OCI-LY3 (cell line): ENCODE data around the gene MAPK9.

Experiments used
- H2AFZ ChIP-seq: fragments of 200-600, 300-600 bp; shearing (Covaris generic); 2 replicates; pipeline ENCODE4 v1.6.0; 2014; ENCODE audit warnings: antibody characterized with exemption, low read depth, low read length
- H3K27ac ChIP-seq: fragments of 200-600, 300-600 bp; sonication (generic); 2 replicates; pipeline ENCODE4 v1.5.1; 2014; ENCODE audit warnings: mild to moderate bottlenecking, low read length, moderate library complexity, mixed read lengths
- H3K27me3 ChIP-seq: fragments of 200-600, 300-600 bp; sonication (generic); 2 replicates; pipeline ENCODE4 v1.6.1; 2014; ENCODE audit warnings: low read depth, low read length, mixed read lengths
- H3K36me3 ChIP-seq: fragments of 200-600, 300-600 bp; sonication (generic); replicated peaks from 2 replicates; pipeline ENCODE3; 2014; ENCODE audit warnings: low read depth, low read length, mixed read lengths
- H3K4me1 ChIP-seq: fragments of 300-600, 200-600 bp; sonication (generic); 2 replicates; pipeline ENCODE4 v1.6.1; 2014; ENCODE audit warnings: low read length, mixed read lengths
- H3K4me2 ChIP-seq: fragments of 200-600, 300-600 bp; sonication (generic); 2 replicates; pipeline ENCODE4 v1.6.1; 2014; ENCODE audit warnings: low read length, mixed read lengths
- H3K4me3 ChIP-seq: fragments of 300-600, 200-600 bp; sonication (generic); 2 replicates; pipeline ENCODE4 v1.5.1; 2014; ENCODE audit warnings: antibody characterized with exemption, mild to moderate bottlenecking, low read length, moderate library complexity
- H3K79me2 ChIP-seq: fragments of 300-600, 200-600 bp; shearing (Covaris generic); 2 replicates; pipeline ENCODE4 v1.6.1; 2014; ENCODE audit warnings: mild to moderate bottlenecking, low read length, mixed read lengths
- H3K9ac ChIP-seq: fragments of 300-600, 200-600 bp; shearing (Covaris generic); 2 replicates; pipeline ENCODE4 v1.6.0; 2014; ENCODE audit warnings: mild to moderate bottlenecking, low read length, moderate library complexity
- H3K9me3 ChIP-seq: fragments of 200-600, 300-600 bp; shearing (Covaris generic); 2 replicates; pipeline ENCODE4 v1.6.1; 2014; ENCODE audit warnings: low read length, mixed read lengths; ENCODE audit not compliant: insufficient read depth
- H4K20me1 ChIP-seq: fragments of 200-600, 300-600 bp; sonication (generic); 2 replicates; pipeline ENCODE4 v1.6.1; 2016; ENCODE audit warnings: low read length, mixed read lengths; ENCODE audit not compliant: insufficient read depth
- EZH2phosphoT487 ChIP-seq: fragments of 200-600 bp; shearing (Covaris generic); IDR thresholded peaks from 2 replicates; pipeline ENCODE4 v1.6.1; 2018; ENCODE audit warnings: antibody characterized with exemption, mixed run types, low read depth
- TF ChIP-seq, protein P1 (sequence below): fragments of 200-600, 300-600 bp; sonication (generic); IDR thresholded peaks from 2 replicates; pipeline ENCODE4 v1.5.1; 2014; ENCODE audit warnings: antibody characterized with exemption, low read length, low read depth

Gene MAPK9

DNA sequence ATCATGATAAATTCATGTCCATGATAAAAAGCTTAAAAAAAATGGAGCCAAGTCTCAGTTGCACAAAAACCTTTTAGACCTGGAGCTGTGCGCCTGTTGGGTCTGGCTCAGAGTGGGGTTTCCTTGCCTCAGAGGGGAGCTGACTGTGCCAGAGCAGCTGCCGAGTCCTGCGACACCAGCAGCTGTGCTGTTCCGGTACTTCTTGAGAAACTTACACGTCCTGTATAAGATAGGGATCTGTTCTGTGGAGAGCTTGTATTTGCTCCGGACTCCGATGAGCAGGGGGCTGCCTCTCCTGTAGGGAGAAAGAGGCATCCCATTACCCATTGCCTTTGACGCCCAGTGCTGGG lies 32.7 kb upstream of the MAPK9 start:
- no peak for TF ChIP-seq EZH2phosphoT487
- TF ChIP-seq, protein P1, sequence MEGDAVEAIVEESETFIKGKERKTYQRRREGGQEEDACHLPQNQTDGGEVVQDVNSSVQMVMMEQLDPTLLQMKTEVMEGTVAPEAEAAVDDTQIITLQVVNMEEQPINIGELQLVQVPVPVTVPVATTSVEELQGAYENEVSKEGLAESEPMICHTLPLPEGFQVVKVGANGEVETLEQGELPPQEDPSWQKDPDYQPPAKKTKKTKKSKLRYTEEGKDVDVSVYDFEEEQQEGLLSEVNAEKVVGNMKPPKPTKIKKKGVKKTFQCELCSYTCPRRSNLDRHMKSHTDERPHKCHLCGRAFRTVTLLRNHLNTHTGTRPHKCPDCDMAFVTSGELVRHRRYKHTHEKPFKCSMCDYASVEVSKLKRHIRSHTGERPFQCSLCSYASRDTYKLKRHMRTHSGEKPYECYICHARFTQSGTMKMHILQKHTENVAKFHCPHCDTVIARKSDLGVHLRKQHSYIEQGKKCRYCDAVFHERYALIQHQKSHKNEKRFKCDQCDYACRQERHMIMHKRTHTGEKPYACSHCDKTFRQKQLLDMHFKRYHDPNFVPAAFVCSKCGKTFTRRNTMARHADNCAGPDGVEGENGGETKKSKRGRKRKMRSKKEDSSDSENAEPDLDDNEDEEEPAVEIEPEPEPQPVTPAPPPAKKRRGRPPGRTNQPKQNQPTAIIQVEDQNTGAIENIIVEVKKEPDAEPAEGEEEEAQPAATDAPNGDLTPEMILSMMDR: no peak
- H3K9ac ChIP-seq: no peak overlapping the region
- H4K20me1 ChIP-seq: no peaks in the 10 kb centered on the region
- H3K36me3 ChIP-seq: no peaks in the 10 kb centered on the region
- H3K4me2 ChIP-seq: no peak overlapping the region
- no peaks in the 10 kb centered on the region for H3K9me3 ChIP-seq
- H3K79me2 ChIP-seq: no peaks in the 10 kb centered on the region
- no peak overlapping the region for H3K4me3 ChIP-seq
- no peaks in the 10 kb centered on the region for H3K27me3 ChIP-seq
- H3K27ac ChIP-seq: no peak overlapping the region
- H2AFZ ChIP-seq: no peak overlapping the region
- no peaks in the 10 kb centered on the region for H3K4me1 ChIP-seq

DNA sequence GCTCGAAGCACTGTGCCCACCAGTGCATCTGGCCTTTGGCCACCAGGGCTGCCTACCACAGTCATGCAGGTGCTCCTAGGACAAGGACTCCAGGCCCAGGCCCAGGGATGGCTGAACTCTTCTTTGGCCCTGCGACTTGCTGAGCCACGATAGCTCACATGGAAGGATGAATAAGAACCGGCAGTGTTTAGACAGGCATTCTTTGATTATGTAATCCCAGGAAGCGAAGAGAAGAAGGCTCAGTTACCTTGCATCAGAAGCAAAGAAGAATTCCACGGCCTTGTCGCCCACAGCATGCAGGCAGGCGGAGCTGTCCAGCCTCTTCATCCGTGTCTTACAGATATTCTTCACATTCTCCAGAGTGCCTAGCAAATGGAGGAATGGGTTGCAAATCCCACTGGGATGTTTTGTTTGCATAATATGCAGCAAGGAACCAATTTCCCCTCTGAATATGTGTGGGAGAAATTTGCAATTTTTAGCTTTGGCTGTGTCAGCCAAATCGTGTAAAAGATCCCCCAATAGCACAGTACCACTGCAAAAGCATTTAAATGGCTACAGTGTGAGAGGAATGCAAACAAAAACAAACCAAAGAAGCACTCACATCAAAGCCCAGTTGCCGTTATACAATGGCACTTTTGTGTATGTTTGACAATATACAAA lies 32.2 kb upstream of the MAPK9 start:
- Histone ChIP-seq H3K4me1 (no peaks in the 10 kb centered on the region), H4K20me1 (no peaks in the 10 kb centered on the region), H3K4me3 (no peak overlapping the region), H3K9me3 (no peaks in the 10 kb centered on the region), H3K27me3 (no peaks in the 10 kb centered on the region), H3K27ac (no peak overlapping the region), H3K36me3 (no peaks in the 10 kb centered on the region), H3K79me2 (no peaks in the 10 kb centered on the region), H3K9ac (no peak overlapping the region), H2AFZ (no peak overlapping the region), H3K4me2 (no peak overlapping the region)
- TF ChIP-seq EZH2phosphoT487: no peak

DNA sequence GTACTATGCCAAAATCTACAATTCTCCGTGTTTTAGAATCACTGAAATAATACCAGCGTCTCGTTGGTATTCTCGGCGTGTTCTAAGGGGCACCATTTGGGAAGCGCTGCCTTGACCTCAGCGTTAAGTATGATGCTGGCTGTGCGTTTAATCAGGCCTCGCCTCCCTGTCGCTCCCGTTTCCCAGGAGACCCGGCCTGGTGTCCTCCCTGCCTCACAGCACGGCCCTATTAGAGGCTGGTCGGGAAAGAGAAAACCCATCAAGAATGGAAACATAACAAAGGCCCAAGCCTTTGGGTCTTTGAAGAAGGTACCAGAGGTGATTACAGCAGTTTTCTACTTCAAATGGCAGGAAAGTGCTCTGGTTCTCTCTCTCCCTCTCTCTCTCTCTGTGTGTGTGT lies 31.3 kb upstream of the MAPK9 start:
- Histone ChIP-seq H3K4me1 (no peaks in the 10 kb centered on the region), H3K27ac (no peak overlapping the region), H3K4me2 (no peak overlapping the region), H3K9me3 (no peaks in the 10 kb centered on the region), H2AFZ (no peak overlapping the region), H3K9ac (no peak overlapping the region), H3K27me3 (no peaks in the 10 kb centered on the region), H3K36me3 (no peaks in the 10 kb centered on the region), H3K4me3 (no peak overlapping the region), H3K79me2 (no peaks in the 10 kb centered on the region), H4K20me1 (no peaks in the 10 kb centered on the region)
- TF ChIP-seq, protein P1: no peak
- TF ChIP-seq EZH2phosphoT487: no peak

DNA sequence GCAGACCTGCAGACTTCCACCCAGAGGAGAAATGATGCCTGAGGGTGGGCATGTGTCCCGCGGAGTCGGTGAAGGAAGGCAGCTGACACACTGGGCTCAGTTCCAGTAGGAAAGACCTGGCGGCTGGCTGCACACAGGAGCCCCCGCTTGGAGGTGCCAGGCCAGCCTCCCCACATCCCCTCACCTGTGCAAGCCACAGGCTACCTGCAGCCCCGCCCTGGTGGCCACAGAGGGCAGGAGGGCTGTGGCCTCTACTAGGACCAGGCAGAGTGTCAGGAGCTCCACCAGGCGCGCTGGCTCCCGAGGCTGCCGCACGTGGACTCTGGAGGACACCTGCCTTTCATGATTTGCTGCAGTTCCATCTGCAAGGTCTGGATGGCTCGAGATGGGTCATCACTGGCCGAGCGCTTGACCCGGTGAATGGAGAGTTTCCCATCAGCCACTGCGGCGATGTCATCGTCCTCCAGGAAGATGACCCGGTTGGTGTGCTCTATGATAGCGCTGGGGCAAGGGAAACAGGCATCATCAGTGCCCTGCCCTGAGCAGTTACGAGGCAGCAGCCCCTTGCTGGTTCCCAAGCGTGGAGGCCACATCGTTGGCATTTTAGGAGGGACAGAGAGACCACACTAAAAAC lies 26.7 kb upstream of the MAPK9 start:
- no peak overlapping the region for H3K4me2 ChIP-seq
- no peak overlapping the region for H3K9ac ChIP-seq
- no peak overlapping the region for H3K4me3 ChIP-seq
- H3K27me3 ChIP-seq: no peaks in the 10 kb centered on the region
- no peak overlapping the region for H3K27ac ChIP-seq
- no peaks in the 10 kb centered on the region for H3K79me2 ChIP-seq
- no peaks in the 10 kb centered on the region for H3K9me3 ChIP-seq
- no peaks in the 10 kb centered on the region for H4K20me1 ChIP-seq
- TF ChIP-seq EZH2phosphoT487: no peak
- TF ChIP-seq, protein P1: no peak
- H3K36me3 ChIP-seq: no peaks in the 10 kb centered on the region
- no peaks in the 10 kb centered on the region for H3K4me1 ChIP-seq
- H2AFZ ChIP-seq: no peak overlapping the region
